NCI-H2227 treated with DMSO at 0.1 percent for 48 hours (cell line): Measurements from ENCODE around the gene TMEM88.
A peak's percentile ranks its signal among the peaks of the same experiment; 100 is the strongest.
"Not testable (repeated sequence)": the region's sequence is repeated elsewhere in the genome, so short reads cannot be mapped to it uniquely, and the experiment has no call there.

Experiments
- DNase-seq: peaks from one replicate; lab custom pipeline; 2025; lab: John Stamatoyannopoulos, UW

The TMEM88 gene

DNA sequence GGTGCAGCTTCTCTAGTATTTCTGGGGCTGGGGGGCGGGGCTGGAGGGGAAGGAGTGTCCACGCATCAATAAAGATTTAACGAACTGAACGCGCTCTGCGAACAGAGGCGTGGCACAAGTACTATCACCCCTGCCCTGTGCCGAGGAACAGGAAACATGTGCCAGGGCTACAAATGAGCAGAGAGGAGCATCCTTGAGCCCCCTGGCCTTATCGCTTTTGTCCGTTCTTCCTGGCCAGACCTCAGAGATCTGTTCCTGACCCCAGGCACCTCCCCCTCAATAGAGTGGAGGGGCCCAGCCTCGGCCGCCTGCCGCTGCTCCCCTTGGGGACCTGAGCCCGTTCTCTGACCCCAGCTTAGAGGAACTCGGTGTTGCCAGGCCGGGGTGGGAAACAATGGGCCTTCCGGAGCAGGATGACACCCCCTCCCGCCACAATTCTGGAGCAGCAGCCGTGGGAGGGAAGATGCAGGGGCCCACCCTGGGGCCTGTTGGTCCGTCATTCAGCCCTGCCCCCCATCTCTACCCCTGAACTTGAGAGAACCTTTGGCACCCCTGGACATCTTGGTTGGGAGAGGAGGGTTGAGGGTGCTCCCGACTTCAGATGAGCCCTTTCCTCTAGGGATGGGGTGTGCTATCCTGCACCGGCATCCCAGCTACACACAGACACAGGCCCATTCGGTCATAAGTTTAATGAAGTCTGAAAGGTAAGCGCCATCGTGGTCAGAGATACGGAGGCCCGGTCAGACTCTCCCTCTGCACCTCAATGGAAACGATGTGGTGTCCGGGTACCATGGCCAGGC, 1.3 kb downstream of the TMEM88 start:
- DNase-seq = no peak

- peak; percentile 96 for DNase-seq
Measured at GRCh38 chr17:7856811-7857712, 2.2 kb downstream of the TMEM88 start, which contains the start of gene NAA38. Gene NAA38 (minus strand): TSS chr17:7857559. CDS start chr17:7857463, 96 bp downstream.

- DNase-seq = peak; percentile 96
Measured at GRCh38 chr17:7857713-7858521, 3.1 kb downstream of the TMEM88 start, which contains the start of gene CYB5D1. Gene CYB5D1 (plus strand): TSS chr17:7858003. CDS start chr17:7858135, 132 bp downstream.

- DNase-seq = no peak
Measured at GRCh38 chr17:7858522-7858810, 3.6 kb downstream of the TMEM88 start.

- DNase-seq = no peak
Measured at GRCh38 chr17:7859028-7859427, 4.2 kb downstream of the TMEM88 start.

DNA sequence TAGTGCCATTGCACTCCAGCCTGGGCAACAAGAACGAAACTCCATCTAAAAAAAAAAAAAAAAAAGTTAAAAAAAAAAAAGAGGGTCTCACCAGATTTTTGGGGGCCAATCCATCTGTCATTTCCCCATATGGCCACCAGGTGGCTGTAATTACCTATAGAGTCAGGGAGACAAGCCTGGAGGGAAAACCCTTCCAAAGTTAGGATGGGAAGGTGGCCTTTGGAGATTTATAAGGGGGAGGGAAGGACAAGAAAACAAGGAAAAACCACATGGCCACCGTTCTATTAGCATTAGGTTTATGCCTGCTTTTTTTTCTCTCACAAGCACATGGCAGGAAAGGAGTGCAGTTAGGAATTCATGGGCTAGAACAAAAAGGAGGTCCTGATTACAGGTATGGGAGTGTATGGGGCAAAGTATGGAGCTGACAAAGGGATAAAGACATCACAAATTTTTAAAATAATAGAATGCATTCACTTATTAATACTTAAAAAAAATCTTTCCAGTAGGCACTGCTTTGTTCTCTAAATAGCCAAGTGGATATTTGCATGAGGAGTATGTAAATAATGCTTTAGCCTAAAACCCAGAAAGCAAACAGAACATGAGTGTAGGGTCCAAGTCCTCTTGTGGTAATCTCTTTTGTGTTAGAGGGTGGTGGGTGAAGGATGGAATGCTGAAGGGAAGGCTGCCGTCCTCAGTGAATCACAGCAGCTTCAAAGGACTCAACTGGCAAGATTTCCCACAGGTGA, 8.0 kb downstream of the TMEM88 start:
- peak; percentile 17 for DNase-seq

- not testable (repeated sequence) for DNase-seq
Measured at GRCh38 chr17:7864384-7864783, 9.5 kb downstream of the TMEM88 start.

GRCh38 chr17:7864995-7865650, 10.3 kb downstream of the TMEM88 start:
- DNase-seq = no peak

- DNase-seq = no peak
Measured at GRCh38 chr17:7867881-7868329, 13.0 kb downstream of the TMEM88 start.

- DNase-seq = peak; percentile 15
Measured at GRCh38 chr17:7873051-7873450, 18.2 kb downstream of the TMEM88 start.

- DNase-seq = no peak
Measured at GRCh38 chr17:7875804-7876370, 21.0 kb downstream of the TMEM88 start.

GRCh38 chr17:7878234-7878633, 23.4 kb downstream of the TMEM88 start:
- no peak for DNase-seq

DNA sequence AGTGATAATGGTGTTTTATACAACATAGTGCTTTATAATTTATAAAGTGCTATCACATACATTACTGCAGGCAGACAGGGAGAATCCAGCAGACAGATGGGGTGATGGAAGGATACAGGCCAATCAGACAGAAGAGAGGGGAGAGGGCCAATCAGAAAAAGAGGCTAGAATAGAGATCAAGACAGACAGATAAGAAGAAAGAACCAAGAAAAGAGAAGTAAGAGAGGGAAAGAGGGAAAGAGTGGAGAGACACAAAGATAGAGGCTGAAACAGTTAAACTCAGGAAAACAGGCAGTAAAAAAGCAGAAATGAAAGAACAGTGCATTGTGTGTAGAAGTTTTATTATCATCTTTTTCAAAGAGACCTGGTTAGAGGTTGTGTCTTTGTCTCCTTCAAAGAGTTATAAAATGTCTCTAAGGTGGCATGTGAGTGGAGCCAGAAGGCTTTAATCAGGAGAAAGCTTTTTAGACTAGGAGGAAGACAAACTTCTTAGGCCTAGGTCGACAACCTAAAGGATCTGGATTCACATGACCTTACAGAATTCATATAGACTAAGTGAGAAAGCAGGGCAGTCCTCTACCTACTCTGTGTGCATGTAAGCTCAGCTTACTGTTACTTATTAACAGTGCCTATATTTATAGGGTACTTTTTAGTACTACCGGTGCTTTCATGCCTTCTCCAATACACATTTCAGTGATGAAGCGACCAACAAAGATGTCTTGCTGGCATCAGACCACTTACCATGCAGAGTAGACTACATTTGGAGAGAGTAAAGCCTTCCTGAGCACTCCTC, 25.4 kb downstream of the TMEM88 start:
- no peak for DNase-seq

GRCh38 chr17:7881276-7882054, 26.6 kb downstream of the TMEM88 start:
- DNase-seq = no peak

DNA sequence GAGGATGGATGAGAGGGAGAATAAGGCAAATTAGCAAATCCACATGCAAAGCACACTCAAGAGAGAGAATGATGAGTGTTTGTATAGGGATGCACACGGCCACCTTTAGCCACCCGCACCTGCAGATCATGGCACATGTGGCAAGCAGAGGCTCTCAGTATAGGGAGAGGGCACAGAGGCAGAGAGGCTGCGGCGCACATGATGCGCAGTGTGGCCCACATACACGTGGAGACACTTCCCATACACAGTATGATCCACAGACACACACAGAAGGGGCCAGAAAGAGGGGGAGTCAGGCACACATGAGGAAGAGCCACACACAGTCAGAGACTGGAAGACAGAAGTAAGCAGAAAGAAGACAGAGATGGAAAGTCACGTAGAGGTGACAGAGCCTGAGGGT, 27.2 kb downstream of the TMEM88 start:
- no peak for DNase-seq

DNA sequence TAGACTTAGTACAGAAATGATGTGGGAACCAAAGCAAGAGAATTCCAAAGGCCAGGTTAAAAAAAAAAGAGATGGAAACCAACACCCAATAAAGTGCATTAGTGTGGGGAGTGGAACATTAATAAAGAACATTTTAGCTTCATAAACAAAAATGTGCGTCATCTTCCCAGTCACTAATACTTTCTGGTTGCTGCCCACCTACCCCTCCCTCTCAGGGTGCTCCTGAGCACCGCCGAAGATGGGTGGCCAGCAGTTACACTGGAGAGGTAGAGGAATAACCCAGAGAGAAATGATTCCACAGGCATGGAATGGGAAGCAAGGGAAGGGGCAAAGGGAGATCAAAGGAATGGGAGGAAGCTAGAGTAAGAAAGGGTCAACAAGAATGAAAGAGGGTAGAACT, 27.8 kb downstream of the TMEM88 start:
- DNase-seq = no peak

DNA sequence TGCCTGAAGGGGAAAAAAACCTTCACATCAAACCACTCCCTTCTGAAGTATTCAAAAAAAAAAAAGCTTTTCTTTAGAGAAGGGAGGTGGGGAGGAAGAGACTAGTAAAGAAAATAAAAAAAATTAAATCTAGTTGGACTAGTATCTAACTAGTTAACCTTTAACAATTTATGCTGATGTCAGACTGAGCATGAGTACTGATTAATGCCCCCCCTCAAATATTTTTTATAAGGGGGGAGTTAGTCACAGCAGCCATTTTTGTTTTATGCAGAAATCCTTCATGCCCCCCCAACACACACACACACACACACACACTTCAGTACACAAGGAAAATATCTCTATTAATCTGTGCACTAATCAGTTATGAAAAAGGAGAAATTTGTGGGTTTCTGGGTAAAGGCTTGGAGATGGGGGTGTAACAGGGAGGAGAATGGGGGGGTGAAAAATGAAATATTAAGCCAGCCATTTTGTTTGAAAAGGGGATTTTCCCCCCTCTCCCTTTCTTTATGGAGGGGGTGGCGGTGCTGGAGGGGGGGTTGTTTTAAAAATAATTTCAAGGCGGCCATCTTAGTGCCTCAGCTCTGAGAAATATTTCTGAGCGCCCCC, 29.0 kb downstream of the TMEM88 start:
- peak; percentile 20 for DNase-seq

DNA sequence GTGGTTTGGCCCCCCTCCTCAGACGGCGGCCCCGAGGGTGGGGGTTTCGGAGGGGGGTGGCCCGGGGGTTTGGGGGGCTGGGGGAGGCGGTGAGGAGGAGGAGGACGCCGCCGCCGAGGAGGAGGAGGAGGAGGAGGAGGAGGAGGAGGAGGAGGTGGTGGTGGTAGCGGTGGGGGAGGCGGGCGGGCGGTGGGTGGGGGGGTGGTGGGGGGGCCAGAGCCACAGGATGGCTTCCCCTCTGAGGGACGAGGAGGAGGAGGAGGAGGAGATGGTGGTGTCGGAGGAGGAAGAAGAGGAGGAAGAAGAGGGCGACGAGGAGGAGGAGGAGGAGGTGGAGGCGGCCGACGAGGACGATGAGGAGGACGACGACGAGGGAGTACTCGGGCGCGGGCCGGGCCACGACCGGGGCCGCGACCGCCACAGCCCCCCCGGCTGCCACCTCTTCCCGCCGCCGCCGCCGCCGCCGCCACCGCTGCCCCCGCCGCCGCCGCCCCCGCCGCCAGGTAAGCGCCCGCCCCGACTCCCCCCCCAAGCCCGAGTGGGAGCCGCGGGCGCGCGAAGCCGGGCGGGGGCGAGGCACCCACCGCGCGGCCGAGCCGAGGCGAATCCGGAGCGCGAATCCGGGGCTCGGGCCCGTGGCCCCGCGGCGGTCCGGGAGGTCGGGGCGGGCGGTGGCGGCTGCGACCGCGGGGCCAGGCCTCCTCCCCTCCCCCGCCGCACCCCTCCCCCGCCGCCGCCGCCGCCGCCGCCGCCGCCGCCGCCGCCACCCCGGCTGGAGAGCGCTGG, 29.9 kb downstream of the TMEM88 start:
- DNase-seq = no peak
